Measurements from ENCODE around the gene KLKB1. TPM values are rescaled to one million over a fixed set of nuclear protein-coding genes. Genes with fewer than 3 reads are reported as not detected.
"Not testable (repeated sequence)": the region's sequence is repeated elsewhere in the genome, so short reads cannot be mapped to it uniquely, and the experiment has no call there.

KLKB1 gene
- total RNA-seq, 4 donors from 2014 or later, result 1.7 to 2.0 (median 1.9) TPM; not detected in 1

GRCh38 chr4:186265683-186266652 is 38.7 kb downstream of the KLKB1 start, which contains the start of gene F11:
TSS of gene F11 (plus strand) at chr4:186266189. CDS start at chr4:186267137, 948 bp downstream.
- Histone ChIP-seq H3K4me1 (no peaks in the 10 kb centered on the region), H3K27ac (no peak within 1 kb of the TSS), H3K27me3 (peaks cover 3% of the 10 kb centered on the region), H3K36me3 (no peaks in the 10 kb centered on the region), H3K9me3 (no peaks in the 10 kb centered on the region), H3K4me3 (no peak within 1 kb of the TSS)
- no peak for DNase-seq
- TF ChIP-seq EP300 (IDR thresholded peaks at IDR 0.05; ENCODE audit: low read depth) (no peak), POLR2A (IDR thresholded peaks at IDR 0.05) (no peak), POLR2AphosphoS5 (IDR thresholded peaks at IDR 0.05) (no peak), CTCF (IDR thresholded peaks at IDR 0.05) (no peak)
- WGBS, 2 donors (ENCODE audit: low coverage in 1 of 2), result 48 to 67% methylated on average over 10 of the region's 10 CpGs
- intact Hi-C loops (cut with DNase I; ENCODE audit: low total_unique reads), result no loop called here
- in situ Hi-C loops (cut with MboI; ENCODE audit: low pct_ligation_motif_present in 1 of 4, low pct_unique_long_range_greater_than_20kb in 1 of 4, low sequenced_read_pairs in 3 of 4), result no loop called here

- Histone ChIP-seq H3K4me3 (no peak overlapping the region), H3K27me3 (peaks cover 3% of the 10 kb centered on the region), H3K9me3 (no peaks in the 10 kb centered on the region), H3K36me3 (no peaks in the 10 kb centered on the region), H3K4me1 (no peaks in the 10 kb centered on the region), H3K27ac (no peak overlapping the region)
- no peak for DNase-seq
- TF ChIP-seq POLR2A (IDR thresholded peaks at IDR 0.05), result no peak
- no peak for TF ChIP-seq CTCF (IDR thresholded peaks at IDR 0.05)
- TF ChIP-seq EP300 (IDR thresholded peaks at IDR 0.05; ENCODE audit: low read depth), result no peak
- no peak for TF ChIP-seq POLR2AphosphoS5 (IDR thresholded peaks at IDR 0.05)
- WGBS, 2 donors (ENCODE audit: low coverage in 1 of 2), result 31 to 42% methylated on average over 8 of the region's 8 CpGs
- in situ Hi-C loops (cut with MboI; ENCODE audit: low pct_ligation_motif_present in 1 of 4, low pct_unique_long_range_greater_than_20kb in 1 of 4, low sequenced_read_pairs in 3 of 4), result no loop called here
- intact Hi-C loops (cut with DNase I; ENCODE audit: low total_unique reads), result no loop called here
These were observed 39.6 kb downstream of the KLKB1 start for GRCh38 chr4:186266729-186267456.

- DNase-seq, result no peak
- 57 to 74% methylated on average over 9 of the region's 9 CpGs for WGBS, 2 donors (ENCODE audit: low coverage in 1 of 2)
- intact Hi-C loops (cut with DNase I; ENCODE audit: low total_unique reads), result no loop called here
- TF ChIP-seq EP300 (IDR thresholded peaks at IDR 0.05; ENCODE audit: low read depth), result no peak
- no peak overlapping the region for H3K27ac ChIP-seq
- H3K4me1 ChIP-seq, result no peaks in the 10 kb centered on the region
- in situ Hi-C loops (cut with MboI; ENCODE audit: low pct_ligation_motif_present in 1 of 4, low pct_unique_long_range_greater_than_20kb in 1 of 4, low sequenced_read_pairs in 3 of 4), result no loop called here
- peaks cover 8% of the 10 kb centered on the region for H3K27me3 ChIP-seq
- no peaks in the 10 kb centered on the region for H3K9me3 ChIP-seq
- no peak overlapping the region for H3K4me3 ChIP-seq
- no peaks in the 10 kb centered on the region for H3K36me3 ChIP-seq
These were observed 43.9 kb downstream of the KLKB1 start for GRCh38 chr4:186271081-186271678.

GRCh38 chr4:186272699-186273391 is 45.5 kb downstream of the KLKB1 start:
- Histone ChIP-seq H3K4me3 (no peak overlapping the region), H3K27ac (no peak overlapping the region), H3K4me1 (no peaks in the 10 kb centered on the region), H3K9me3 (no peaks in the 10 kb centered on the region), H3K36me3 (no peaks in the 10 kb centered on the region), H3K27me3 (peaks cover 5% of the 10 kb centered on the region)
- no peak for DNase-seq
- intact Hi-C loops (cut with DNase I; ENCODE audit: low total_unique reads), result no loop called here
- no peak for TF ChIP-seq CTCF (IDR thresholded peaks at IDR 0.05)
- no peak for TF ChIP-seq POLR2A (IDR thresholded peaks at IDR 0.05)
- TF ChIP-seq EP300 (IDR thresholded peaks at IDR 0.05; ENCODE audit: low read depth), result no peak
- TF ChIP-seq POLR2AphosphoS5 (IDR thresholded peaks at IDR 0.05), result no peak
- 76 to 80% methylated on average over 4 of the region's 4 CpGs for WGBS, 2 donors (ENCODE audit: low coverage in 1 of 2)
- in situ Hi-C loops (cut with MboI; ENCODE audit: low pct_ligation_motif_present in 1 of 4, low pct_unique_long_range_greater_than_20kb in 1 of 4, low sequenced_read_pairs in 3 of 4), result no loop called here

- H3K9me3 ChIP-seq; in situ Hi-C loops (cut with MboI; ENCODE audit: low pct_ligation_motif_present in 1 of 4, low pct_unique_long_range_greater_than_20kb in 1 of 4, low sequenced_read_pairs in 3 of 4): not testable (repeated sequence)
- 86 to 91% methylated on average over 5 of the region's 5 CpGs for WGBS, 2 donors (ENCODE audit: low coverage in 1 of 2)
These were observed 46.1 kb downstream of the KLKB1 start for GRCh38 chr4:186273392-186273789.

More at GRCh38 chr4:186273392-186273789, 46.1 kb downstream of the KLKB1 start:
- H3K27ac ChIP-seq; DNase-seq; H3K36me3 ChIP-seq; intact Hi-C loops (cut with DNase I; ENCODE audit: low total_unique reads); H3K27me3 ChIP-seq; H3K4me1 ChIP-seq; H3K4me3 ChIP-seq: not testable (repeated sequence)

All from transverse colon (tissue), 4 donors.